HEK293 (cell line): ENCODE measurements around the gene SLF2.
A peak's percentile ranks its signal among the peaks of the same experiment; 100 is the strongest.

Experiments
- HOXA7 ChIP-seq: sonication (generic); formaldehyde crosslinking; IDR thresholded peaks from 2 replicates; pipeline ENCODE4 v1.8.1; 2022; ENCODE audit warnings: missing genetic modification reagents, borderline replicate concordance
- OVOL3 ChIP-seq: fragments of 450-650 bp; formaldehyde crosslinking; IDR thresholded peaks from 2 replicates; pipeline ENCODE4 v1.5.1; 2016; ENCODE audit warnings: missing biosample characterization, missing genetic modification characterization
- REPIN1 ChIP-seq: fragments of 450-650 bp; formaldehyde crosslinking; IDR thresholded peaks from 2 replicates; pipeline ENCODE4 v1.5.1; 2017; ENCODE audit warnings: missing biosample characterization, missing genetic modification characterization, low read depth
- YY1 ChIP-seq: fragments of 450-650 bp; formaldehyde crosslinking; IDR thresholded peaks from 2 replicates; pipeline ENCODE4 v1.5.1; 2018; ENCODE audit warnings: missing biosample characterization, missing genetic modification characterization
- ZBTB1 ChIP-seq: fragments of 450-650 bp; formaldehyde crosslinking; IDR thresholded peaks from 2 replicates; pipeline ENCODE4 v1.5.1; 2016; ENCODE audit warnings: missing biosample characterization, missing genetic modification characterization
- ZEB2 ChIP-seq: fragments of 450-650 bp; formaldehyde crosslinking; IDR thresholded peaks from 2 replicates; pipeline ENCODE4 v1.5.1; 2016; ENCODE audit warnings: missing biosample characterization, missing genetic modification characterization
- ZFP41 ChIP-seq: fragments of 450-650 bp; formaldehyde crosslinking; IDR thresholded peaks from 2 replicates; pipeline ENCODE4 v1.5.1; 2016; ENCODE audit warnings: missing biosample characterization, missing genetic modification characterization, borderline replicate concordance
- ZIC2 ChIP-seq: fragments of 450-650 bp; formaldehyde crosslinking; IDR thresholded peaks from 2 replicates; pipeline ENCODE4 v1.5.1; 2016; ENCODE audit warnings: missing biosample characterization, missing genetic modification characterization
- ZNF121 ChIP-seq: fragments of 450-650 bp; formaldehyde crosslinking; IDR thresholded peaks from 2 replicates; pipeline ENCODE4 v1.5.1; 2016; ENCODE audit warnings: missing biosample characterization, missing genetic modification characterization
- ZNF138 ChIP-seq: fragments of 450-650 bp; formaldehyde crosslinking; IDR thresholded peaks from 2 replicates; pipeline ENCODE4 v1.5.1; 2016; ENCODE audit warnings: missing biosample characterization, missing genetic modification characterization, borderline replicate concordance
- ZNF169 ChIP-seq: fragments of 450-650 bp; formaldehyde crosslinking; IDR thresholded peaks from 2 replicates; pipeline ENCODE4 v1.5.1; 2016; ENCODE audit warnings: missing biosample characterization, missing genetic modification characterization
- ZNF211 ChIP-seq: fragments of 450-650 bp; formaldehyde crosslinking; IDR thresholded peaks from 2 replicates; pipeline ENCODE4 v1.5.1; 2016; ENCODE audit warnings: low read depth, missing biosample characterization, missing genetic modification characterization
- ZNF221 ChIP-seq: fragments of 450-650 bp; formaldehyde crosslinking; IDR thresholded peaks from 2 replicates; pipeline ENCODE4 v1.5.1; 2017; ENCODE audit warnings: missing biosample characterization, missing genetic modification characterization, borderline replicate concordance
- ZNF274 ChIP-seq, 2 experiments: fragments of 200-500 bp in 1 of 2; fragments of 450-650 bp in 1 of 2; sonication (Bioruptor generic) in 1 of 2; formaldehyde crosslinking in 1 of 2; IDR thresholded peaks; 2 replicates each; pipeline versions ENCODE4 v1.5.1 to v1.6.1; 2014 to 2016; ENCODE audit warnings: borderline replicate concordance in 1 of 2, inconsistent platforms in 1 of 2, low read length in 1 of 2, missing biosample characterization in 1 of 2, missing genetic modification characterization in 1 of 2
- ZNF324 ChIP-seq: fragments of 450-650 bp; formaldehyde crosslinking; IDR thresholded peaks from 2 replicates; pipeline ENCODE4 v1.5.1; 2016; ENCODE audit warnings: missing biosample characterization, missing genetic modification characterization
- ZNF433 ChIP-seq: fragments of 450-650 bp; formaldehyde crosslinking; IDR thresholded peaks from 2 replicates; pipeline ENCODE4 v1.5.1; 2016; ENCODE audit warnings: missing biosample characterization, missing genetic modification characterization, low read depth
- ZNF514 ChIP-seq: fragments of 450-650 bp; formaldehyde crosslinking; IDR thresholded peaks from 2 replicates; pipeline ENCODE4 v1.5.1; 2016; ENCODE audit warnings: missing biosample characterization, missing genetic modification characterization
- ZNF585B ChIP-seq: fragments of 450-650 bp; formaldehyde crosslinking; IDR thresholded peaks from 2 replicates; pipeline ENCODE4 v1.5.1; 2016; ENCODE audit warnings: missing biosample characterization, missing genetic modification characterization
- ZNF76 ChIP-seq: fragments of 450-650 bp; formaldehyde crosslinking; IDR thresholded peaks from 2 replicates; pipeline ENCODE4; 2016; ENCODE audit warnings: low read depth, missing biosample characterization, missing genetic modification characterization, borderline replicate concordance
- ZNF792 ChIP-seq: fragments of 450-650 bp; formaldehyde crosslinking; IDR thresholded peaks from 2 replicates; pipeline ENCODE4 v1.5.1; 2016; ENCODE audit warnings: missing biosample characterization, missing genetic modification characterization
- TF ChIP-seq, protein P1 (sequence below): fragments of 450-650 bp; formaldehyde crosslinking; IDR thresholded peaks from 2 replicates; pipeline ENCODE4 v1.5.0; 2017; ENCODE audit warnings: missing biosample characterization, missing genetic modification characterization, borderline replicate concordance
- TF ChIP-seq, protein P2 (sequence below): fragments of 450-650 bp; formaldehyde crosslinking; conservative IDR thresholded peaks from 2 replicates; pipeline ENCODE4 v1.5.1; 2016; ENCODE audit warnings: low read depth, missing biosample characterization, missing genetic modification characterization
- TF ChIP-seq, protein P3 (sequence below): fragments of 450-650 bp; formaldehyde crosslinking; IDR thresholded peaks from 2 replicates; pipeline ENCODE4 v1.5.1; 2017; ENCODE audit warnings: missing biosample characterization, missing genetic modification characterization
- TF ChIP-seq, protein P4 (sequence below): fragments of 450-650 bp; formaldehyde crosslinking; IDR thresholded peaks from 2 replicates; pipeline ENCODE4 v1.5.1; 2016; ENCODE audit warnings: missing biosample characterization, missing genetic modification characterization
- TF ChIP-seq, protein P5 (sequence below): fragments of 450-650 bp; formaldehyde crosslinking; IDR thresholded peaks from 2 replicates; pipeline ENCODE4 v1.5.1; 2016; ENCODE audit warnings: missing biosample characterization, missing genetic modification characterization
- TF ChIP-seq, protein P6 (sequence below): fragments of 450-650 bp; formaldehyde crosslinking; IDR thresholded peaks from 2 replicates; pipeline ENCODE4 v1.5.1; 2017; ENCODE audit warnings: missing biosample characterization, missing genetic modification characterization

The SLF2 gene

DNA sequence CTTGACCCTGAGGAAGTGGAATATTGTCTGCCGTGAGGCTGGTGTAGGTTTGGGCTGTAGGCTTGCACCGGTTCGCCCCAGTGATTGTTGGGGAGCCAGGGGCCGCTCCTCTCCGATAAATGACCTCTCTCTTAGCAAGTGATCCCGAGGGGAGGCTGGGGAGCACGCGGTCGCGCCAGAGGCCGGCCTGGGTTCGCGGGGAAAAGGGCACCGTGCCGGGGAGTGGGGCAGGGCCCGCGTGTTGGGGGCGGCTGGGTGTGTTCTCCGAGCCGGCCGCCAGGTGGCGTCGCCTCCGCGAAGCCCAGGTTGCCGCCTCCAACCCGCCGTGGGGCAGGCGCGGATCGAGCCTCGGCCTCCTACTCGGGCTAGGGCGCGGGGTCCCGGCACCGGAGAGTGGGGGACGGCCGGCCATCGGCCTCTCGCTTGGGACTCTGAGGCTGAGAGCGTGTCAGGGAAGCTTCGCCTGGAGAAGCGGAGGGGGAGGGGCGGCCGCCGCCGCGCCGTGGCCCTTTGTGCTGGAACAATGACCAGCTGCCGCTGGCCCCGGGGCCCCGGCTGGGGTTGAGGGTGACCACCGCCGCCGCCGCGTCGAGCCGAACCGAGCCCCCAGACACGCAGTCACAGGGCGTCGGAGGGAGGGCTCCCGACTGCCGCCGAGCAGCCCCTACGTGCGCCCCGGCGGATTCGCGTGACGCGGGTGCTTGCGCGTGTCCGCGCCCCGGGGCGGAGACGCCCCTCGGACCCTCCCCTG, 86.4 kb downstream of the SLF2 start (continued):
- TF ChIP-seq, protein P1, sequence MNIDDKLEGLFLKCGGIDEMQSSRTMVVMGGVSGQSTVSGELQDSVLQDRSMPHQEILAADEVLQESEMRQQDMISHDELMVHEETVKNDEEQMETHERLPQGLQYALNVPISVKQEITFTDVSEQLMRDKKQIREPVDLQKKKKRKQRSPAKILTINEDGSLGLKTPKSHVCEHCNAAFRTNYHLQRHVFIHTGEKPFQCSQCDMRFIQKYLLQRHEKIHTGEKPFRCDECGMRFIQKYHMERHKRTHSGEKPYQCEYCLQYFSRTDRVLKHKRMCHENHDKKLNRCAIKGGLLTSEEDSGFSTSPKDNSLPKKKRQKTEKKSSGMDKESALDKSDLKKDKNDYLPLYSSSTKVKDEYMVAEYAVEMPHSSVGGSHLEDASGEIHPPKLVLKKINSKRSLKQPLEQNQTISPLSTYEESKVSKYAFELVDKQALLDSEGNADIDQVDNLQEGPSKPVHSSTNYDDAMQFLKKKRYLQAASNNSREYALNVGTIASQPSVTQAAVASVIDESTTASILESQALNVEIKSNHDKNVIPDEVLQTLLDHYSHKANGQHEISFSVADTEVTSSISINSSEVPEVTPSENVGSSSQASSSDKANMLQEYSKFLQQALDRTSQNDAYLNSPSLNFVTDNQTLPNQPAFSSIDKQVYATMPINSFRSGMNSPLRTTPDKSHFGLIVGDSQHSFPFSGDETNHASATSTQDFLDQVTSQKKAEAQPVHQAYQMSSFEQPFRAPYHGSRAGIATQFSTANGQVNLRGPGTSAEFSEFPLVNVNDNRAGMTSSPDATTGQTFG: no peak
- no peak for TF ChIP-seq ZNF433 (tag by site-specific recombination)
- TF ChIP-seq ZFP41 (tag by site-specific recombination): no peak
- TF ChIP-seq, protein P2, sequence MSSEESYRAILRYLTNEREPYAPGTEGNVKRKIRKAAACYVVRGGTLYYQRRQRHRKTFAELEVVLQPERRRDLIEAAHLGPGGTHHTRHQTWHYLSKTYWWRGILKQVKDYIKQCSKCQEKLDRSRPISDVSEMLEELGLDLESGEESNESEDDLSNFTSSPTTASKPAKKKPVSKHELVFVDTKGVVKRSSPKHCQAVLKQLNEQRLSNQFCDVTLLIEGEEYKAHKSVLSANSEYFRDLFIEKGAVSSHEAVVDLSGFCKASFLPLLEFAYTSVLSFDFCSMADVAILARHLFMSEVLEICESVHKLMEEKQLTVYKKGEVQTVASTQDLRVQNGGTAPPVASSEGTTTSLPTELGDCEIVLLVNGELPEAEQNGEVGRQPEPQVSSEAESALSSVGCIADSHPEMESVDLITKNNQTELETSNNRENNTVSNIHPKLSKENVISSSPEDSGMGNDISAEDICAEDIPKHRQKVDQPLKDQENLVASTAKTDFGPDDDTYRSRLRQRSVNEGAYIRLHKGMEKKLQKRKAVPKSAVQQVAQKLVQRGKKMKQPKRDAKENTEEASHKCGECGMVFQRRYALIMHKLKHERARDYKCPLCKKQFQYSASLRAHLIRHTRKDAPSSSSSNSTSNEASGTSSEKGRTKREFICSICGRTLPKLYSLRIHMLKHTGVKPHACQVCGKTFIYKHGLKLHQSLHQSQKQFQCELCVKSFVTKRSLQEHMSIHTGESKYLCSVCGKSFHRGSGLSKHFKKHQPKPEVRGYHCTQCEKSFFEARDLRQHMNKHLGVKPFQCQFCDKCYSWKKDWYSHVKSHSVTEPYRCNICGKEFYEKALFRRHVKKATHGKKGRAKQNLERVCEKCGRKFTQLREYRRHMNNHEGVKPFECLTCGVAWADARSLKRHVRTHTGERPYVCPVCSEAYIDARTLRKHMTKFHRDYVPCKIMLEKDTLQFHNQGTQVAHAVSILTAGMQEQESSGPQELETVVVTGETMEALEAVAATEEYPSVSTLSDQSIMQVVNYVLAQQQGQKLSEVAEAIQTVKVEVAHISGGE (tag by site-specific recombination): peak; percentile 25
- TF ChIP-seq ZNF792: no peak
- TF ChIP-seq, protein P3, sequence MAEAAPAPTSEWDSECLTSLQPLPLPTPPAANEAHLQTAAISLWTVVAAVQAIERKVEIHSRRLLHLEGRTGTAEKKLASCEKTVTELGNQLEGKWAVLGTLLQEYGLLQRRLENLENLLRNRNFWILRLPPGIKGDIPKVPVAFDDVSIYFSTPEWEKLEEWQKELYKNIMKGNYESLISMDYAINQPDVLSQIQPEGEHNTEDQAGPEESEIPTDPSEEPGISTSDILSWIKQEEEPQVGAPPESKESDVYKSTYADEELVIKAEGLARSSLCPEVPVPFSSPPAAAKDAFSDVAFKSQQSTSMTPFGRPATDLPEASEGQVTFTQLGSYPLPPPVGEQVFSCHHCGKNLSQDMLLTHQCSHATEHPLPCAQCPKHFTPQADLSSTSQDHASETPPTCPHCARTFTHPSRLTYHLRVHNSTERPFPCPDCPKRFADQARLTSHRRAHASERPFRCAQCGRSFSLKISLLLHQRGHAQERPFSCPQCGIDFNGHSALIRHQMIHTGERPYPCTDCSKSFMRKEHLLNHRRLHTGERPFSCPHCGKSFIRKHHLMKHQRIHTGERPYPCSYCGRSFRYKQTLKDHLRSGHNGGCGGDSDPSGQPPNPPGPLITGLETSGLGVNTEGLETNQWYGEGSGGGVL (tag by site-specific recombination): peak; percentile 62
- 0 out of 2 replicates have a peak, but pooled peaks have one; percentile 34 for TF ChIP-seq REPIN1
- no peak for TF ChIP-seq ZNF514 (tag by site-specific recombination)
- TF ChIP-seq ZNF221 (tag by site-specific recombination): no peak
- peak; percentile 18; the same call in 1 of the 2 replicates for TF ChIP-seq ZNF324 (tag by site-specific recombination)
- TF ChIP-seq ZNF211: no peak
- TF ChIP-seq, protein P4, sequence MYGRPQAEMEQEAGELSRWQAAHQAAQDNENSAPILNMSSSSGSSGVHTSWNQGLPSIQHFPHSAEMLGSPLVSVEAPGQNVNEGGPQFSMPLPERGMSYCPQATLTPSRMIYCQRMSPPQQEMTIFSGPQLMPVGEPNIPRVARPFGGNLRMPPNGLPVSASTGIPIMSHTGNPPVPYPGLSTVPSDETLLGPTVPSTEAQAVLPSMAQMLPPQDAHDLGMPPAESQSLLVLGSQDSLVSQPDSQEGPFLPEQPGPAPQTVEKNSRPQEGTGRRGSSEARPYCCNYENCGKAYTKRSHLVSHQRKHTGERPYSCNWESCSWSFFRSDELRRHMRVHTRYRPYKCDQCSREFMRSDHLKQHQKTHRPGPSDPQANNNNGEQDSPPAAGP (tag by site-specific recombination): peak; percentile 87
- TF ChIP-seq ZBTB1 (tag by site-specific recombination): no peak
- no peak for TF ChIP-seq ZNF169
- no peak for TF ChIP-seq OVOL3 (tag by site-specific recombination)
- no peak for TF ChIP-seq ZNF121 (tag by site-specific recombination)
- TF ChIP-seq ZIC2 (tag by site-specific recombination): peak; percentile 6; the same call in 1 of the 2 replicates
- TF ChIP-seq ZNF76 (tag by site-specific recombination): peak; percentile 24; the same call in 1 of the 2 replicates
- TF ChIP-seq ZEB2 (tag by site-specific recombination): peak; percentile 92
- TF ChIP-seq ZNF138 (tag by site-specific recombination): no peak
- TF ChIP-seq ZNF274 (IDR thresholded peaks at IDR 0.05; ENCODE audit: low read length): no peak
- TF ChIP-seq ZNF274 (tag by site-specific recombination; IDR thresholded peaks at IDR 0.05; ENCODE audit: borderline replicate concordance): no peak
- TF ChIP-seq, protein P5, sequence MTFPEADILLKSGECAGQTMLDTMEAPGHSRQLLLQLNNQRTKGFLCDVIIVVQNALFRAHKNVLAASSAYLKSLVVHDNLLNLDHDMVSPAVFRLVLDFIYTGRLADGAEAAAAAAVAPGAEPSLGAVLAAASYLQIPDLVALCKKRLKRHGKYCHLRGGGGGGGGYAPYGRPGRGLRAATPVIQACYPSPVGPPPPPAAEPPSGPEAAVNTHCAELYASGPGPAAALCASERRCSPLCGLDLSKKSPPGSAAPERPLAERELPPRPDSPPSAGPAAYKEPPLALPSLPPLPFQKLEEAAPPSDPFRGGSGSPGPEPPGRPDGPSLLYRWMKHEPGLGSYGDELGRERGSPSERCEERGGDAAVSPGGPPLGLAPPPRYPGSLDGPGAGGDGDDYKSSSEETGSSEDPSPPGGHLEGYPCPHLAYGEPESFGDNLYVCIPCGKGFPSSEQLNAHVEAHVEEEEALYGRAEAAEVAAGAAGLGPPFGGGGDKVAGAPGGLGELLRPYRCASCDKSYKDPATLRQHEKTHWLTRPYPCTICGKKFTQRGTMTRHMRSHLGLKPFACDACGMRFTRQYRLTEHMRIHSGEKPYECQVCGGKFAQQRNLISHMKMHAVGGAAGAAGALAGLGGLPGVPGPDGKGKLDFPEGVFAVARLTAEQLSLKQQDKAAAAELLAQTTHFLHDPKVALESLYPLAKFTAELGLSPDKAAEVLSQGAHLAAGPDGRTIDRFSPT (tag by site-specific recombination): peak; percentile 94
- no peak for TF ChIP-seq HOXA7 (CRISPR knock-in tag)
- TF ChIP-seq, protein P6, sequence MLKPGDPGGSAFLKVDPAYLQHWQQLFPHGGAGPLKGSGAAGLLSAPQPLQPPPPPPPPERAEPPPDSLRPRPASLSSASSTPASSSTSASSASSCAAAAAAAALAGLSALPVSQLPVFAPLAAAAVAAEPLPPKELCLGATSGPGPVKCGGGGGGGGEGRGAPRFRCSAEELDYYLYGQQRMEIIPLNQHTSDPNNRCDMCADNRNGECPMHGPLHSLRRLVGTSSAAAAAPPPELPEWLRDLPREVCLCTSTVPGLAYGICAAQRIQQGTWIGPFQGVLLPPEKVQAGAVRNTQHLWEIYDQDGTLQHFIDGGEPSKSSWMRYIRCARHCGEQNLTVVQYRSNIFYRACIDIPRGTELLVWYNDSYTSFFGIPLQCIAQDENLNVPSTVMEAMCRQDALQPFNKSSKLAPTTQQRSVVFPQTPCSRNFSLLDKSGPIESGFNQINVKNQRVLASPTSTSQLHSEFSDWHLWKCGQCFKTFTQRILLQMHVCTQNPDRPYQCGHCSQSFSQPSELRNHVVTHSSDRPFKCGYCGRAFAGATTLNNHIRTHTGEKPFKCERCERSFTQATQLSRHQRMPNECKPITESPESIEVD: no peak
- TF ChIP-seq ZNF585B: no peak
- TF ChIP-seq YY1 (tag by site-specific recombination): peak; percentile 50; the same call in 1 of the 2 replicates
